GM21737 (cell line): Measurements from ENCODE around the gene UBC.
"Not testable (repeated sequence)": the region's sequence is repeated elsewhere in the genome, so short reads cannot be mapped to it uniquely, and the experiment has no call there.

Experiments used
- ATAC-seq: cut with Tn5 transposase; IDR thresholded peaks from one replicate; pipeline ENCODE4 v1.9.1; 2021; ENCODE audit warnings: mild to moderate bottlenecking, moderate library complexity; ENCODE audit not compliant: unreplicated experiment

Gene UBC

GRCh38 chr12:124938108-124938507 is 23.7 kb upstream of the UBC start:
- no peak for ATAC-seq

GRCh38 chr12:124931528-124931927 is 17.1 kb upstream of the UBC start:
- ATAC-seq, result not testable (repeated sequence)

- no peak for ATAC-seq
These were observed 16.1 kb upstream of the UBC start for GRCh38 chr12:124930586-124930985.

- no peak for ATAC-seq
These were observed 15.4 kb upstream of the UBC start for GRCh38 chr12:124929649-124930419.

- ATAC-seq, result no peak
These were observed 14.6 kb upstream of the UBC start for GRCh38 chr12:124928912-124929530.

GRCh38 chr12:124928095-124928911 is 13.9 kb upstream of the UBC start:
- peak; percentile 23 for ATAC-seq

- ATAC-seq, result peak; percentile 62
These were observed 13.0 kb upstream of the UBC start for GRCh38 chr12:124927201-124928094.

- ATAC-seq, result not testable (repeated sequence)
These were observed 11.3 kb upstream of the UBC start for GRCh38 chr12:124925782-124926181.

- no peak for ATAC-seq
These were observed 10.7 kb upstream of the UBC start for GRCh38 chr12:124925117-124925516.

GRCh38 chr12:124923905-124924734 is 9.7 kb upstream of the UBC start:
- ATAC-seq, result no peak

- peak; percentile 41 for ATAC-seq
These were observed 7.0 kb upstream of the UBC start for GRCh38 chr12:124921200-124922031.

- ATAC-seq, result no peak
These were observed 6.0 kb upstream of the UBC start for GRCh38 chr12:124920353-124920935.

- ATAC-seq, result no peak
These were observed 5.3 kb upstream of the UBC start for GRCh38 chr12:124919521-124920352.

GRCh38 chr12:124918622-124918988 is 4.2 kb upstream of the UBC start:
- not testable (repeated sequence) for ATAC-seq

- ATAC-seq, result no peak
These were observed 3.6 kb upstream of the UBC start for GRCh38 chr12:124917841-124918621.

GRCh38 chr12:124917135-124917840 is 2.8 kb upstream of the UBC start:
- ATAC-seq, result peak; percentile 49
